C4-2B (cell line): ENCODE measurements around the gene DLG2.

Experiments used
- CTCF ChIP-seq: fragments of 450-650 bp; conservative IDR thresholded peaks from 2 replicates; pipeline ENCODE4 v1.5.1; 2017; ENCODE audit warnings: mild to moderate bottlenecking
- ZFX ChIP-seq: fragments of 450-650 bp; IDR thresholded peaks from 2 replicates; pipeline ENCODE4 v1.6.1; 2017

- TF ChIP-seq CTCF (no peak), ZFX (no peak)
Measured at GRCh38 chr11:84501750-84502149, 1125.4 kb downstream of the DLG2 start.
